Endothelial cell of umbilical vein (primary cell): Measurements from ENCODE around the gene HABP4. TPM values are rescaled to one million over a fixed set of nuclear protein-coding genes. Genes with fewer than 3 reads are reported as not detected.

Source experiments
- BruUV-seq: library from RNA; stranded (reverse); fragments of 400-500 nt; replicated peaks from 2 replicates; lab custom pipeline; 2021; lab: Mats Ljungman, UMichigan
- CTCF ChIA-PET: fragments of 300-600, 350-600 bp; sonication (Branson Sonifier 250); formaldehyde crosslinking; loops from one replicate; lab custom pipeline; 2021; ENCODE audit warnings: antibody characterized with exemption, inconsistent platforms; lab: Charles Lee
- POLR2A ChIA-PET: fragments of 300-600, 350-600 bp; sonication (Branson Sonifier 250); formaldehyde crosslinking; loops from one replicate; lab custom pipeline; 2021; ENCODE audit warnings: antibody characterized with exemption, inconsistent platforms; lab: Charles Lee
- DNase-seq: peaks from one replicate; pipeline ENCODE4 v3.0.0-alpha.2; 2011; ENCODE audit warnings: low read depth, low spot score
- FAIRE-seq: peaks from 2 replicates; lab custom pipeline; 2011; peaks lifted over from hg19 to GRCh38; lab: Jason Lieb, UNC
- H2AFZ ChIP-seq: 2 replicates; pipeline ENCODE4 v1.6.0; 2012; ENCODE audit warnings: low read depth, low read length, control low read depth, inconsistent platforms
- H3K27ac ChIP-seq: 2 replicates; pipeline ENCODE4 v1.5.1; 2011; ENCODE audit warnings: low read depth, mild to moderate bottlenecking, control low read depth, low read length, moderate library complexity; ENCODE audit not compliant: insufficient read depth
- H3K27me3 ChIP-seq, 2 experiments: 2 replicates each; pipeline versions ENCODE4 v1.6.0 to v1.6.1; 2011; ENCODE audit warnings: low read length in 2 of 2, mixed read lengths in 1 of 2; ENCODE audit not compliant: control insufficient read depth in 2 of 2, insufficient read depth in 2 of 2
- H3K36me3 ChIP-seq, 2 experiments: 2 replicates in 1 of 2; 3 replicates in 1 of 2; pipeline ENCODE4 v1.5.1; 2011; ENCODE audit warnings: low read length in 2 of 2, mild to moderate bottlenecking in 1 of 2, moderate library complexity in 1 of 2; ENCODE audit not compliant: control insufficient read depth in 2 of 2, insufficient read depth in 2 of 2; ENCODE audit errors: extremely low read depth in 1 of 2
- H3K4me1 ChIP-seq: 3 replicates; pipeline ENCODE4 v1.5.1; 2011; ENCODE audit warnings: mild to moderate bottlenecking, low read length; ENCODE audit not compliant: control insufficient read depth, insufficient read depth; ENCODE audit errors: extremely low read depth
- H3K4me2 ChIP-seq: 2 replicates; pipeline ENCODE4 v1.6.1; 2011; ENCODE audit warnings: low read length, control low read depth, mixed read lengths; ENCODE audit not compliant: insufficient read depth
- H3K4me3 ChIP-seq, 3 experiments: fragments of 200-600 bp in 1 of 3; sonication (generic), shearing (Covaris generic) in 1 of 3; replicated peaks in 1 of 3; 2 replicates each; pipeline ENCODE4 v1.5.1; 2011 to 2016; ENCODE audit warnings: control low read depth in 3 of 3, low read length in 3 of 3, mild to moderate bottlenecking in 2 of 3, inconsistent platforms in 1 of 3, low read depth in 1 of 3, moderate library complexity in 1 of 3; ENCODE audit not compliant: insufficient read depth in 1 of 3
- H3K79me2 ChIP-seq: 2 replicates; pipeline ENCODE4 v1.6.0; 2012; ENCODE audit warnings: low read length, inconsistent platforms; ENCODE audit not compliant: control insufficient read depth, insufficient read depth
- H3K9ac ChIP-seq: replicated peaks from 2 replicates; pipeline ENCODE3; 2011; ENCODE audit warnings: low read length, control low read depth; ENCODE audit not compliant: insufficient read depth; ENCODE audit errors: extremely low read depth
- H3K9me1 ChIP-seq: replicated peaks from 3 replicates; pipeline ENCODE4 v1.6.0; 2011; ENCODE audit warnings: mild to moderate bottlenecking, low read length; ENCODE audit not compliant: control insufficient read depth, insufficient read depth; ENCODE audit errors: extremely low read depth
- H3K9me3 ChIP-seq: replicated peaks from 2 replicates; pipeline ENCODE4 v1.5.1; 2012; ENCODE audit warnings: low read length, inconsistent platforms; ENCODE audit not compliant: control insufficient read depth, insufficient read depth
- H4K20me1 ChIP-seq: replicated peaks from 2 replicates; pipeline ENCODE3; 2011; ENCODE audit warnings: mild to moderate bottlenecking, low read length; ENCODE audit not compliant: control insufficient read depth, insufficient read depth; ENCODE audit errors: extremely low read depth
- CTCF ChIP-seq, 2 donors: IDR thresholded peaks; 1 replicate in 1 of 2; 2 replicates in 1 of 2; pipeline ENCODE4 v1.5.1; 2011; ENCODE audit warnings: low read length in 2 of 2, mild to moderate bottlenecking in 2 of 2, moderate library complexity in 2 of 2, control low read depth in 1 of 2, inconsistent platforms in 1 of 2, low read depth in 1 of 2; ENCODE audit not compliant: insufficient read depth in 1 of 2; ENCODE audit errors: extremely low read depth in 1 of 2
- EZH2 ChIP-seq: IDR thresholded peaks from 2 replicates; pipeline ENCODE4 v1.6.1; 2012; ENCODE audit warnings: borderline replicate concordance, low read depth, mild to moderate bottlenecking, moderate library complexity, low read length, inconsistent platforms; ENCODE audit not compliant: severe bottlenecking
- FOS ChIP-seq: IDR thresholded peaks from 2 replicates; pipeline ENCODE4 v1.6.1; 2011; ENCODE audit warnings: mild to moderate bottlenecking, low read length, moderate library complexity, borderline replicate concordance; ENCODE audit not compliant: insufficient read depth
- GATA2 ChIP-seq: IDR thresholded peaks from 2 replicates; pipeline ENCODE4 v1.7.0; 2011; ENCODE audit warnings: low read depth, mild to moderate bottlenecking, moderate library complexity, mixed read lengths, low read length; ENCODE audit not compliant: insufficient read length, insufficient read depth
- JUN ChIP-seq: IDR thresholded peaks from 2 replicates; pipeline ENCODE4 v1.6.1; 2011; ENCODE audit warnings: borderline replicate concordance, low read depth; ENCODE audit not compliant: insufficient read length, insufficient read depth
- MYC ChIP-seq: IDR thresholded peaks from one replicate; pipeline ENCODE4 v1.6.1; 2011; ENCODE audit warnings: mild to moderate bottlenecking, low read depth, low read length
- POLR2A ChIP-seq: IDR thresholded peaks from 2 replicates; pipeline ENCODE4 v1.6.1; 2012; ENCODE audit warnings: low read depth, mild to moderate bottlenecking, control low read depth, low read length
- POLR2AphosphoS5 ChIP-seq: IDR thresholded peaks from 2 replicates; pipeline ENCODE4 v1.6.1; 2012; ENCODE audit warnings: low read depth, mild to moderate bottlenecking, control low read depth, low read length, moderate library complexity; ENCODE audit not compliant: insufficient read depth
- dilution Hi-C: fragments of 300-500 bp; cut with MboI; formaldehyde crosslinking; loops from one replicate; pipeline ENCODE4 v1.15.0; 2019; ENCODE audit warnings: low sequenced_read_pairs; ENCODE audit not compliant: extremely low pct_ligation_motif_present
- intact Hi-C: fragments of 100-400 bp; cut with micrococcal nuclease; formaldehyde crosslinking; loops from one replicate; pipeline ENCODE4 v1.10.0; 2022
- polyA plus RNA-seq, 4 experiments: library from polyadenylated mRNA; depleted of rRNA in 3 of 4; stranded (reverse) in 3 of 4; unstranded in 1 of 4; fragments of >200 nt; gene quantifications; 2 replicates each; pipeline versions ENCODE4 v1.2.1 to v1.2.3, GENCODE V29; 2011 to 2012; ENCODE audit warnings: missing spikeins in 1 of 4
- total RNA-seq: library from RNA; stranded (reverse); gene quantifications from 2 replicates; pipeline ENCODE4 v1.2.3, GENCODE V29; 2021
- TF ChIP-seq, protein P1 (sequence below): IDR thresholded peaks from 2 replicates; pipeline ENCODE4 v1.6.1; 2011; ENCODE audit not compliant: insufficient read depth, insufficient read length

Gene HABP4
- total and polyA plus RNA-seq, 2 donors (not counting 3 experiments of a cell fraction or from before 2014, with no cell fraction given) = 4.6 to 11.1 TPM

GRCh38 chr9:96483733-96484390 is 33.9 kb downstream of the HABP4 start:
- no peak overlapping the region for H3K9ac ChIP-seq
- no peak overlapping the region for H2AFZ ChIP-seq
- no peaks in the 10 kb centered on the region for H3K9me1 ChIP-seq
- no peaks in the 10 kb centered on the region for H3K9me3 ChIP-seq
- ChIA-PET POLR2A (no interaction called here), CTCF (no interaction called here)
- no peak overlapping the region for H3K27ac ChIP-seq
- no peak overlapping the region for H3K4me3 ChIP-seq
- peaks cover 3% of the 10 kb centered on the region in 2 experiments for H3K36me3 ChIP-seq
- H3K4me1 ChIP-seq = no peaks in the 10 kb centered on the region
- no peak for TF ChIP-seq CTCF (IDR thresholded peaks at IDR 0.05; ENCODE audit: extremely low read depth in 1 of 2, insufficient read depth in 1 of 2, low read depth in 1 of 2, low read length in 2 of 2)
- TF ChIP-seq, protein P1, sequence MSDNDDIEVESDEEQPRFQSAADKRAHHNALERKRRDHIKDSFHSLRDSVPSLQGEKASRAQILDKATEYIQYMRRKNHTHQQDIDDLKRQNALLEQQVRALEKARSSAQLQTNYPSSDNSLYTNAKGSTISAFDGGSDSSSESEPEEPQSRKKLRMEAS = no peak
- no peak for TF ChIP-seq GATA2
- TF ChIP-seq JUN = no peak
- TF ChIP-seq EZH2 = no peak
- TF ChIP-seq FOS = no peak
- no peak for TF ChIP-seq MYC
- TF ChIP-seq POLR2A = no peak
- no peak for TF ChIP-seq POLR2AphosphoS5
- intact Hi-C loops = no loop called here
- no peaks in the 10 kb centered on the region for H4K20me1 ChIP-seq
- no peak overlapping the region for H3K4me2 ChIP-seq
- DNase-seq (no peak), FAIRE-seq (peak; percentile 37)
- dilution Hi-C loops = no loop called here
- H3K27me3 ChIP-seq = no peaks in the 10 kb centered on the region
- no TSS peak for BruUV-seq
- H3K79me2 ChIP-seq = no peaks in the 10 kb centered on the region
